LoVo (cell line): Measurements from ENCODE around the gene EXOC6.
"Not testable (repeated sequence)": the region's sequence is repeated elsewhere in the genome, so short reads cannot be mapped to it uniquely, and the experiment has no call there.

Experiments
- DNase-seq: peaks from one replicate; pipeline ENCODE4 v3.0.0-alpha.2; 2016; ENCODE audit warnings: low spot score

The EXOC6 gene

GRCh38 chr10:92952573-92952972, 104.3 kb downstream of the EXOC6 start:
- DNase-seq = not testable (repeated sequence)

GRCh38 chr10:92957223-92958010, 109.1 kb downstream of the EXOC6 start:
- no peak for DNase-seq

GRCh38 chr10:92961638-92962037, 113.3 kb downstream of the EXOC6 start:
- no peak for DNase-seq

- peak; percentile 44 for DNase-seq
These were observed 117.0 kb downstream of the EXOC6 start for GRCh38 chr10:92965314-92965713.

- DNase-seq = no peak
These were observed 119.3 kb downstream of the EXOC6 start for GRCh38 chr10:92967641-92968040.

GRCh38 chr10:92969151-92969550, 120.8 kb downstream of the EXOC6 start:
- DNase-seq = no peak

GRCh38 chr10:92970301-92971070, 122.2 kb downstream of the EXOC6 start:
- no peak for DNase-seq

GRCh38 chr10:92972066-92972870, 123.9 kb downstream of the EXOC6 start:
- DNase-seq = peak; percentile 82

- no peak for DNase-seq
These were observed 124.6 kb downstream of the EXOC6 start for GRCh38 chr10:92972886-92973285.

- DNase-seq = not testable (repeated sequence)
These were observed 128.0 kb downstream of the EXOC6 start for GRCh38 chr10:92976278-92976677.

GRCh38 chr10:92989250-92989649, 140.9 kb downstream of the EXOC6 start:
- no peak for DNase-seq

- no peak for DNase-seq
These were observed 142.3 kb downstream of the EXOC6 start for GRCh38 chr10:92990615-92991014.

GRCh38 chr10:92991513-92991912, 143.2 kb downstream of the EXOC6 start:
- no peak for DNase-seq

- no peak for DNase-seq
These were observed 145.5 kb downstream of the EXOC6 start for GRCh38 chr10:92993699-92994272.

- DNase-seq = no peak
These were observed 147.2 kb downstream of the EXOC6 start for GRCh38 chr10:92995509-92995908.

GRCh38 chr10:92997620-92998019, 149.3 kb downstream of the EXOC6 start:
- no peak for DNase-seq

- no peak for DNase-seq
These were observed 150.9 kb downstream of the EXOC6 start for GRCh38 chr10:92999191-92999590.

GRCh38 chr10:93006435-93007039, 158.2 kb downstream of the EXOC6 start:
- DNase-seq = peak; percentile 25

- no peak for DNase-seq
These were observed 167.4 kb downstream of the EXOC6 start for GRCh38 chr10:93015722-93016121.

- DNase-seq = no peak
These were observed 174.8 kb downstream of the EXOC6 start for GRCh38 chr10:93023013-93023650.

GRCh38 chr10:93026072-93026471, 177.8 kb downstream of the EXOC6 start:
- DNase-seq = no peak
